BE2C (cell line): Measurements from ENCODE around the gene CLIP4. TPM values are rescaled to one million over a fixed set of nuclear protein-coding genes. Genes with fewer than 3 reads are reported as not detected.

Source experiments
- DNase-seq: peaks from one replicate; pipeline ENCODE4 v3.0.0-alpha.2; 2020
- H3K27me3 ChIP-seq: fragments of 250-450 bp; sonication (Bioruptor Pico); 2 replicates; pipeline ENCODE4 v1.5.1; 2020; ENCODE audit warnings: mild to moderate bottlenecking
- H3K36me3 ChIP-seq: fragments of 250-450 bp; sonication (Bioruptor Pico); 2 replicates; pipeline ENCODE4 v1.5.1; 2020; ENCODE audit warnings: mild to moderate bottlenecking
- H3K4me1 ChIP-seq: fragments of 250-450 bp; sonication (Bioruptor Pico); 2 replicates; pipeline ENCODE4 v1.5.1; 2020
- H3K4me3 ChIP-seq: 2 replicates; pipeline ENCODE4 v1.5.1; 2011; ENCODE audit warnings: low read depth, low read length
- H3K9me3 ChIP-seq: fragments of 250-450 bp; sonication (Bioruptor Pico); 2 replicates; pipeline ENCODE4 v1.5.1; 2020
- polyA plus RNA-seq: library from polyadenylated mRNA; unstranded; fragments of >200 nt; gene quantifications from one replicate; pipeline ENCODE4 v1.2.1, GENCODE V29; 2012; ENCODE audit warnings: low read depth, missing spikeins; ENCODE audit not compliant: insufficient read length, insufficient read depth
- TF ChIP-seq, protein P1 (sequence below): IDR thresholded peaks from 2 replicates; pipeline ENCODE4 v1.5.1; 2012; ENCODE audit warnings: mild to moderate bottlenecking, low read depth, low read length

The CLIP4 gene, protein sequence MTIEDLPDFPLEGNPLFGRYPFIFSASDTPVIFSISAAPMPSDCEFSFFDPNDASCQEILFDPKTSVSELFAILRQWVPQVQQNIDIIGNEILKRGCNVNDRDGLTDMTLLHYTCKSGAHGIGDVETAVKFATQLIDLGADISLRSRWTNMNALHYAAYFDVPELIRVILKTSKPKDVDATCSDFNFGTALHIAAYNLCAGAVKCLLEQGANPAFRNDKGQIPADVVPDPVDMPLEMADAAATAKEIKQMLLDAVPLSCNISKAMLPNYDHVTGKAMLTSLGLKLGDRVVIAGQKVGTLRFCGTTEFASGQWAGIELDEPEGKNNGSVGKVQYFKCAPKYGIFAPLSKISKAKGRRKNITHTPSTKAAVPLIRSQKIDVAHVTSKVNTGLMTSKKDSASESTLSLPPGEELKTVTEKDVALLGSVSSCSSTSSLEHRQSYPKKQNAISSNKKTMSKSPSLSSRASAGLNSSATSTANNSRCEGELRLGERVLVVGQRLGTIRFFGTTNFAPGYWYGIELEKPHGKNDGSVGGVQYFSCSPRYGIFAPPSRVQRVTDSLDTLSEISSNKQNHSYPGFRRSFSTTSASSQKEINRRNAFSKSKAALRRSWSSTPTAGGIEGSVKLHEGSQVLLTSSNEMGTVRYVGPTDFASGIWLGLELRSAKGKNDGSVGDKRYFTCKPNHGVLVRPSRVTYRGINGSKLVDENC
- polyA plus RNA-seq, result 13.5 TPM

GRCh38 chr2:29114946-29115609 lies at the start of gene CLIP4:
CLIP4 (plus strand) TSS chr2:29115415; CDS start chr2:29121389, 5,974 bp downstream.
- Histone ChIP-seq H3K27me3 (no peaks in the 10 kb centered on the region), H3K4me1 (peaks cover 28% of the 10 kb centered on the region), H3K36me3 (no peaks in the 10 kb centered on the region), H3K4me3 (peak within 1 kb of the TSS; percentile 73), H3K9me3 (no peaks in the 10 kb centered on the region)
- TF ChIP-seq, protein P1, sequence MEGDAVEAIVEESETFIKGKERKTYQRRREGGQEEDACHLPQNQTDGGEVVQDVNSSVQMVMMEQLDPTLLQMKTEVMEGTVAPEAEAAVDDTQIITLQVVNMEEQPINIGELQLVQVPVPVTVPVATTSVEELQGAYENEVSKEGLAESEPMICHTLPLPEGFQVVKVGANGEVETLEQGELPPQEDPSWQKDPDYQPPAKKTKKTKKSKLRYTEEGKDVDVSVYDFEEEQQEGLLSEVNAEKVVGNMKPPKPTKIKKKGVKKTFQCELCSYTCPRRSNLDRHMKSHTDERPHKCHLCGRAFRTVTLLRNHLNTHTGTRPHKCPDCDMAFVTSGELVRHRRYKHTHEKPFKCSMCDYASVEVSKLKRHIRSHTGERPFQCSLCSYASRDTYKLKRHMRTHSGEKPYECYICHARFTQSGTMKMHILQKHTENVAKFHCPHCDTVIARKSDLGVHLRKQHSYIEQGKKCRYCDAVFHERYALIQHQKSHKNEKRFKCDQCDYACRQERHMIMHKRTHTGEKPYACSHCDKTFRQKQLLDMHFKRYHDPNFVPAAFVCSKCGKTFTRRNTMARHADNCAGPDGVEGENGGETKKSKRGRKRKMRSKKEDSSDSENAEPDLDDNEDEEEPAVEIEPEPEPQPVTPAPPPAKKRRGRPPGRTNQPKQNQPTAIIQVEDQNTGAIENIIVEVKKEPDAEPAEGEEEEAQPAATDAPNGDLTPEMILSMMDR, result no peak
- peak; percentile 45 for DNase-seq

DNA sequence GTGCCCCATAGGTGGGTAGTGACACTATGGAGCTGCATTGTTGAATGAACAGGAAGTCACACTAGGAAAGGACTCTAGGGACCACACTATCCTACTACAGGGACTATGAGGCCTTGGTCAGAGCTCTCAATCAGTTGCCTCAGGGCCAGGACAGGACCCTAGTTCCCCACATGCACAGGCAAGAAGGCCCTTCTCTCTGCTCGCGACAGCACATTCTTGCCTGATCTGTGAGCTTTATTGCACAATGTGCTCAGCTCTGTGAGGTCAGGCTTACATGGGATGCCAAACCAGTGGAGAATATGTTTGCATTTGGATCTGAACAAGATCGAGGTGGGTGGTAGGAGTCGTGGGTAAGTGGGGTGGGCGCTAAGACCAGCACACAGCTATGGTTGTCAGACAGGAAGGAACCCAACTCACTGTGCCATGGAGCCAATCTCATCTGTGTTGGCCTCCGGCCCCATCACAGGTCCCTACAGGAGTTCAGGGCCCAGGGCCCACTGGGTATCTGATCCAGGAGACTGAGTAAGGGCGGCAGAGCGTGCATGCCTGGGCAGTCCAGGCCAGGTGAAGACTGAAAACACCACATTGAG lies 48.8 kb upstream of the CLIP4 start:
- H3K27me3 ChIP-seq, result no peaks in the 10 kb centered on the region
- H3K4me1 ChIP-seq, result no peaks in the 10 kb centered on the region; the same call in 1 of the 2 replicates
- H3K9me3 ChIP-seq, result no peaks in the 10 kb centered on the region
- DNase-seq, result no peak
- H3K4me3 ChIP-seq, result no peak overlapping the region
- H3K36me3 ChIP-seq, result no peaks in the 10 kb centered on the region
- TF ChIP-seq, protein P1, result no peak

- H3K4me1 ChIP-seq, result no peaks in the 10 kb centered on the region; the same call in 1 of the 2 replicates
- H3K4me3 ChIP-seq, result no peak overlapping the region
- H3K36me3 ChIP-seq, result no peaks in the 10 kb centered on the region
- H3K27me3 ChIP-seq, result no peaks in the 10 kb centered on the region
- no peak for DNase-seq
- TF ChIP-seq, protein P1, result no peak
- no peaks in the 10 kb centered on the region for H3K9me3 ChIP-seq
Measured at GRCh38 chr2:29066997-29067605, 48.1 kb upstream of the CLIP4 start.

GRCh38 chr2:29068513-29068912 lies 46.7 kb upstream of the CLIP4 start:
- H3K4me1 ChIP-seq, result no peaks in the 10 kb centered on the region; the same call in 1 of the 2 replicates
- H3K9me3 ChIP-seq, result no peaks in the 10 kb centered on the region
- H3K4me3 ChIP-seq, result no peak overlapping the region
- TF ChIP-seq, protein P1, result no peak
- no peak for DNase-seq
- no peaks in the 10 kb centered on the region for H3K27me3 ChIP-seq
- H3K36me3 ChIP-seq, result no peaks in the 10 kb centered on the region

DNA sequence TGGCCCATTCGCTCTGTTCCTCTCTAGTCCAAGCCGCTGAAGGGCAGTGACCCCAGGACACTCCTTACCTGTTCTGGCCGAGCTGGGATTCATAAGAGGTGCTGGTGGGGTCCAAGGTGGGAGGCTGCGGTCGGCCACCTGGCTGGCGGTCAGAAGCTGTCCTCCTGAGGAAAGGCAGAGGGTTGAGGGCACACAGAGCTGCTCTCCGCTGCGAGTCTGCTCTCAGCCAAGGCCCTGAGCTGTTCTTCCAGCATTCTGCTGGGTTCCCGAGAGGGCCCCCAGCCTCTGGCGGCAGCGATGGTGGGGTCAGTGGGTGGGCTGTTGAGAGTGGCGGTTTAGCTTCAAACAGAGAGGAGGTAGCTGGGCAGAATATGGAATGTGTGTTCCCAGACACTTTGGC lies 44.7 kb upstream of the CLIP4 start:
- TF ChIP-seq, protein P1, result no peak
- H3K4me3 ChIP-seq, result no peak overlapping the region
- H3K9me3 ChIP-seq, result no peaks in the 10 kb centered on the region
- H3K36me3 ChIP-seq, result no peaks in the 10 kb centered on the region
- no peak for DNase-seq
- peaks cover 5% of the 10 kb centered on the region; the same call in 1 of the 2 replicates for H3K4me1 ChIP-seq
- no peaks in the 10 kb centered on the region for H3K27me3 ChIP-seq
